HepG2 (cell line): ENCODE data around the gene CDK18. TPM values are rescaled to one million over a fixed set of nuclear protein-coding genes. Genes with fewer than 3 reads are reported as not detected.
A peak's percentile ranks its signal among the peaks of the same experiment; 100 is the strongest.

Experiments used
- ATAC-seq: fragments of 200-7000 bp; cut with Tn5 transposase; 3 replicates; pipeline ENCODE4 v1.9.1; 2020; ENCODE audit warnings: mild to moderate bottlenecking, moderate library complexity
- BruUV-seq: library from RNA; stranded (reverse); fragments of 400-500 nt; replicated peaks from 2 replicates; lab custom pipeline; 2021; lab: Mats Ljungman, UMichigan
- CTCF ChIA-PET: fragments of 300-600 bp; formaldehyde crosslinking; extraction: SDS; loops from one replicate; lab custom pipeline; 2021; ENCODE audit warnings: low total read pairs, inconsistent platforms, low intra/inter-chr PET ratio; lab: Yijun Ruan, JAX
- POLR2A ChIA-PET: fragments of 350-600 bp; sonication (Branson Sonifier 250); formaldehyde crosslinking; loops from one replicate; lab custom pipeline; 2020; ENCODE audit warnings: antibody characterized with exemption, inconsistent platforms; lab: Yijun Ruan, JAX
- DNase-seq: peaks from one replicate; pipeline ENCODE4 v3.0.0-alpha.2; 2015; ENCODE audit warnings: low spot score
- FAIRE-seq: peaks from 3 replicates; lab custom pipeline; 2011; peaks lifted over from hg19 to GRCh38; lab: Jason Lieb, UNC
- H2AFZ ChIP-seq: one replicate; pipeline ENCODE4 v1.6.1; 2011; ENCODE audit warnings: low read length, inconsistent platforms
- H3K27ac ChIP-seq: fragments of 300-600 bp; 3 replicates; pipeline ENCODE4 v1.8.0; 2011; ENCODE audit warnings: mixed run types, mild to moderate bottlenecking, mixed read lengths, low read length, inconsistent platforms; ENCODE audit not compliant: insufficient read depth; ENCODE audit errors: extremely low read length
- H3K27me3 ChIP-seq, 2 experiments: fragments of 200-600 bp in 1 of 2; 2 replicates in 1 of 2; 3 replicates in 1 of 2; pipeline versions ENCODE4 v1.6.0 to v1.8.0; 2011; ENCODE audit warnings: low read length in 2 of 2, mild to moderate bottlenecking in 2 of 2, moderate library complexity in 2 of 2, inconsistent platforms in 1 of 2; ENCODE audit not compliant: insufficient read depth in 2 of 2, control insufficient read depth in 1 of 2
- H3K36me3 ChIP-seq, 2 experiments: fragments of 200-600 bp in 1 of 2; replicated peaks in 1 of 2; 2 replicates in 1 of 2; 3 replicates in 1 of 2; pipeline versions ENCODE4 v1.5.1 to v1.8.0; 2011; ENCODE audit warnings: low read length in 2 of 2, inconsistent platforms in 1 of 2; ENCODE audit not compliant: insufficient read depth in 2 of 2, control insufficient read depth in 1 of 2
- H3K4me1 ChIP-seq: 2 replicates; pipeline ENCODE4 v1.5.1; 2012; ENCODE audit warnings: low read length, inconsistent platforms; ENCODE audit not compliant: insufficient read depth
- H3K4me2 ChIP-seq: 2 replicates; pipeline ENCODE4 v1.6.0; 2011; ENCODE audit warnings: low read depth, low read length, inconsistent platforms
- H3K4me3 ChIP-seq, 3 experiments: fragments of 200-600 bp in 1 of 3; sonication (generic), shearing (Covaris generic) in 1 of 3; replicated peaks in 1 of 3; 2 replicates each; pipeline ENCODE4 v1.5.1; 2011 to 2016; ENCODE audit warnings: low read length in 3 of 3, inconsistent platforms in 2 of 3, low read depth in 2 of 3, mild to moderate bottlenecking in 2 of 3, control low read depth in 1 of 3, mixed read lengths in 1 of 3; ENCODE audit not compliant: insufficient read depth in 1 of 3
- H3K79me2 ChIP-seq: one replicate; pipeline ENCODE4 v1.6.1; 2011; ENCODE audit warnings: low read length, inconsistent platforms; ENCODE audit not compliant: insufficient read depth
- H3K9ac ChIP-seq: 2 replicates; pipeline ENCODE4 v1.6.0; 2011; ENCODE audit warnings: mild to moderate bottlenecking, low read depth, low read length, inconsistent platforms; ENCODE audit not compliant: insufficient read depth
- H3K9me3 ChIP-seq: 2 replicates; pipeline ENCODE4 v1.5.1; 2012; ENCODE audit warnings: mild to moderate bottlenecking, low read length
- H4K20me1 ChIP-seq: 2 replicates; pipeline ENCODE4 v1.6.0; 2011; ENCODE audit warnings: inconsistent platforms, mild to moderate bottlenecking, low read length, moderate library complexity; ENCODE audit not compliant: insufficient read depth
- ATF5 ChIP-seq: sonication (generic); formaldehyde crosslinking; IDR thresholded peaks from 2 replicates; pipeline ENCODE4 v1.4.0; 2020; ENCODE audit warnings: mild to moderate bottlenecking, low read depth, missing genetic modification reagents
- CTCF ChIP-seq: sonication (generic); formaldehyde crosslinking; IDR thresholded peaks from 2 replicates; pipeline ENCODE4 v1.5.0; 2020; ENCODE audit warnings: mild to moderate bottlenecking, missing genetic modification reagents, moderate library complexity
- ETV6 ChIP-seq: sonication (generic); formaldehyde crosslinking; conservative IDR thresholded peaks from 2 replicates; pipeline ENCODE4 v1.4.0; 2020; ENCODE audit warnings: missing genetic modification reagents
- NCOA1 ChIP-seq: sonication (generic); formaldehyde crosslinking; IDR thresholded peaks from 2 replicates; pipeline ENCODE4 v1.9.0; 2021; ENCODE audit warnings: missing genetic modification reagents
- NR0B2 ChIP-seq: sonication (generic); formaldehyde crosslinking; IDR thresholded peaks from 2 replicates; pipeline ENCODE4 v1.4.0; 2020; ENCODE audit warnings: mild to moderate bottlenecking, missing genetic modification reagents
- PLSCR1 ChIP-seq: sonication (generic); formaldehyde crosslinking; IDR thresholded peaks from 2 replicates; pipeline ENCODE4 v1.5.0; 2020; ENCODE audit warnings: missing genetic modification reagents, mild to moderate bottlenecking, borderline replicate concordance
- STAG1 ChIP-seq: sonication (generic); formaldehyde crosslinking; IDR thresholded peaks from 2 replicates; pipeline ENCODE4 v1.4.0; 2020; ENCODE audit warnings: missing genetic modification reagents
- ZBTB33 ChIP-seq: sonication (generic); formaldehyde crosslinking; IDR thresholded peaks from 2 replicates; pipeline ENCODE4 v1.4.0; 2020; ENCODE audit warnings: missing genetic modification reagents
- ZFP41 ChIP-seq: sonication (generic); formaldehyde crosslinking; IDR thresholded peaks from 2 replicates; pipeline ENCODE4 v1.4.0; 2020; ENCODE audit warnings: mild to moderate bottlenecking, missing genetic modification reagents, borderline replicate concordance
- ZZZ3 ChIP-seq: sonication (generic); formaldehyde crosslinking; IDR thresholded peaks from 2 replicates; pipeline ENCODE4 v1.4.0; 2020; ENCODE audit warnings: missing genetic modification reagents, mild to moderate bottlenecking, borderline replicate concordance
- WGBS: methylation state at CpG from one replicate; pipeline ENCODE4 v1.1.6; 2017; ENCODE audit warnings: low lambda C conversion rate; 5-methylcytosine and 5-hydroxymethylcytosine counted together
- in situ Hi-C: cut with HindIII; loops from 2 replicates; pipeline ENCODE4 v1.10.0; 2017; ENCODE audit warnings: low pct_unique_long_range_greater_than_20kb; ENCODE audit not compliant: extremely low pct_ligation_motif_present
- intact Hi-C: fragments of 100-400 bp; cut with micrococcal nuclease; formaldehyde crosslinking; loops from one replicate; pipeline ENCODE4 v1.10.0; 2022; ENCODE audit not compliant: unreplicated experiment
- polyA plus RNA-seq, 8 experiments: library from polyadenylated mRNA; depleted of rRNA in 3 of 8; stranded (reverse) in 7 of 8; unstranded in 1 of 8; fragments of >200 nt; fragmentation: Illumina TruSeq in 4 of 8; extraction: Trizol in 4 of 8; gene quantifications; 2 replicates each; pipeline versions ENCODE4 v1.2.1 to v1.2.3, GENCODE V29; 2011 to 2016; ENCODE audit warnings: low read depth in 4 of 8, missing spikeins in 1 of 8, mixed read lengths in 1 of 8; ENCODE audit not compliant: insufficient read depth in 1 of 8
- total RNA-seq, 5 experiments: library from RNA; depleted of rRNA; stranded (reverse); fragments of >200 nt; fragmentation: Illumina TruSeq; extraction: Trizol; gene quantifications; 2 replicates each; pipeline ENCODE4 v1.2.3, GENCODE V29; 2016; ENCODE audit warnings: low read depth in 1 of 5

CDK18 gene
- total and polyA plus RNA-seq, 2 of the 13 experiments (the other 11 are each of a cell fraction or from before 2014, with no cell fraction given), result 6.4 to 38.8 TPM

- no peak for TF ChIP-seq ATF5
These were observed 11.0 kb upstream of the CDK18 start (continued) for GRCh38 chr1:205493241-205494085.

GRCh38 chr1:205494115-205494514 lies 10.4 kb upstream of the CDK18 start:
- H2AFZ ChIP-seq, result no peak overlapping the region
- in situ Hi-C loops, result no loop called here
- no peaks in the 10 kb centered on the region for H3K79me2 ChIP-seq
- FAIRE-seq, result no peak
- no TSS peak for BruUV-seq
- peak; percentile 31; the same call in 2 of the 3 replicates for ATAC-seq
- no peaks in the 10 kb centered on the region for H4K20me1 ChIP-seq
- POLR2A ChIA-PET, result interaction anchor here (1.1 kb wide), 1 partner anchor 44 kb away, joined by 4 read pairs; no protein-coding TSS in a partner anchor
- H3K4me2 ChIP-seq, result no peak overlapping the region
- H3K27me3 ChIP-seq, result peaks cover 0 to 14% of the 10 kb centered on the region in 2 experiments; a peak in 2 of 5 replicates
- no peak for DNase-seq
- intact Hi-C loops, result no loop called here
- H3K4me1 ChIP-seq, result peaks cover 89% of the 10 kb centered on the region
- TF ChIP-seq NR0B2 (CRISPR knock-in tag), result no peak
- no peak for TF ChIP-seq ETV6 (CRISPR knock-in tag)
- TF ChIP-seq ZBTB33 (CRISPR knock-in tag), result no peak
- TF ChIP-seq PLSCR1, result no peak
- no peak for TF ChIP-seq NCOA1 (CRISPR knock-in tag)
- peak; percentile 36 for TF ChIP-seq CTCF (CRISPR knock-in tag)
- TF ChIP-seq ZZZ3 (CRISPR knock-in tag), result no peak
- TF ChIP-seq ZFP41 (CRISPR knock-in tag), result no peak
- TF ChIP-seq STAG1 (CRISPR knock-in tag), result peak; percentile 48
- no peak overlapping the region for H3K4me3 ChIP-seq
- no peaks in the 10 kb centered on the region for H3K36me3 ChIP-seq
- WGBS, result 28% methylated on average over 4 of the region's 4 CpGs
- H3K9ac ChIP-seq, result no peak overlapping the region
- no peak overlapping the region for H3K27ac ChIP-seq
- H3K9me3 ChIP-seq, result no peaks in the 10 kb centered on the region
- CTCF ChIA-PET, result no interaction called here
